Liver (tissue), 9 donors: ENCODE measurements around the gene NAE1. TPM values are rescaled to one million over a fixed set of nuclear protein-coding genes. Genes with fewer than 3 reads are reported as not detected.

ENCODE experiments used
- DNase-seq: peaks from one replicate; pipeline ENCODE4 v3.0.0-alpha.2; 2017; ENCODE audit warnings: low spot score
- H3K27ac ChIP-seq, 2 donors: one replicate each; pipeline ENCODE4 v1.7.0; 2013; ENCODE audit warnings: inconsistent platforms in 2 of 2, low read length in 2 of 2, control low read depth in 1 of 2, low read depth in 1 of 2, mild to moderate bottlenecking in 1 of 2
- H3K27me3 ChIP-seq, 4 donors: one replicate each; pipeline versions ENCODE4 v1.6.1 to v1.7.0; 2013; ENCODE audit warnings: low read length in 3 of 4, inconsistent platforms in 1 of 4, mild to moderate bottlenecking in 1 of 4, moderate library complexity in 1 of 4; ENCODE audit not compliant: control insufficient read depth in 4 of 4, insufficient read depth in 4 of 4
- H3K36me3 ChIP-seq, 4 donors: one replicate each; pipeline versions ENCODE4 v1.6.1 to v1.7.0; 2013; ENCODE audit warnings: low read length in 3 of 4, mild to moderate bottlenecking in 3 of 4, low read depth in 1 of 4, moderate library complexity in 1 of 4; ENCODE audit not compliant: control insufficient read depth in 4 of 4, insufficient read depth in 3 of 4
- H3K4me1 ChIP-seq, 4 donors: one replicate each; pipeline versions ENCODE4 v1.6.1 to v1.7.0; 2013; ENCODE audit warnings: low read length in 3 of 4, mild to moderate bottlenecking in 3 of 4, moderate library complexity in 1 of 4; ENCODE audit not compliant: control insufficient read depth in 4 of 4, insufficient read depth in 4 of 4
- H3K4me3 ChIP-seq, 3 donors: one replicate each; pipeline versions ENCODE4 v1.6.1 to v1.7.0; 2013; ENCODE audit warnings: low read length in 3 of 3, control low read depth in 1 of 3, low read depth in 1 of 3, mild to moderate bottlenecking in 1 of 3
- H3K9ac ChIP-seq, 2 donors: one replicate each; pipeline ENCODE4 v1.7.0; 2013; ENCODE audit warnings: low read length in 2 of 2, mild to moderate bottlenecking in 2 of 2, moderate library complexity in 2 of 2, control low read depth in 1 of 2, low read depth in 1 of 2
- H3K9me3 ChIP-seq, 4 donors: one replicate each; pipeline versions ENCODE4 v1.6.1 to v1.7.0; 2013; ENCODE audit warnings: low read length in 3 of 4; ENCODE audit not compliant: control insufficient read depth in 4 of 4
- EGR1 ChIP-seq, 2 donors: IDR thresholded peaks; 2 replicates each; pipeline ENCODE4 v1.6.1; 2016 to 2018; ENCODE audit warnings: antibody characterized with exemption in 2 of 2, low read depth in 2 of 2
- FOXA1 ChIP-seq: IDR thresholded peaks from 2 replicates; pipeline ENCODE4 v1.6.1; 2016; ENCODE audit warnings: antibody characterized with exemption
- FOXA2 ChIP-seq: IDR thresholded peaks from 2 replicates; pipeline ENCODE4 v1.6.1; 2016; ENCODE audit warnings: antibody characterized with exemption
- GABPA ChIP-seq, 2 donors: IDR thresholded peaks in 1 of 2; conservative IDR thresholded peaks in 1 of 2; 2 replicates each; pipeline ENCODE4 v1.6.1; 2016; ENCODE audit warnings: antibody characterized with exemption in 2 of 2, mild to moderate bottlenecking in 1 of 2, moderate library complexity in 1 of 2
- HNF4A ChIP-seq, 2 donors: conservative IDR thresholded peaks; 2 replicates each; pipeline ENCODE4 v1.6.1; 2016; ENCODE audit warnings: antibody characterized with exemption in 2 of 2, mild to moderate bottlenecking in 2 of 2
- HNF4G ChIP-seq: IDR thresholded peaks from 2 replicates; pipeline ENCODE4 v1.6.1; 2016; ENCODE audit warnings: antibody characterized with exemption
- JUND ChIP-seq, 2 donors: IDR thresholded peaks; 2 replicates each; pipeline ENCODE4 v1.6.1; 2016; ENCODE audit warnings: antibody characterized with exemption in 2 of 2
- RAD21 ChIP-seq, 2 donors: IDR thresholded peaks; 2 replicates each; pipeline ENCODE4 v1.6.1; 2016; ENCODE audit warnings: antibody characterized with exemption in 2 of 2, mild to moderate bottlenecking in 2 of 2
- RXRA ChIP-seq, 2 donors: IDR thresholded peaks; 2 replicates each; pipeline ENCODE4 v1.6.1; 2017 to 2018; ENCODE audit warnings: antibody characterized with exemption in 2 of 2, mild to moderate bottlenecking in 1 of 2
- SP1 ChIP-seq: IDR thresholded peaks from 2 replicates; pipeline ENCODE4 v1.6.1; 2018; ENCODE audit warnings: antibody characterized with exemption, mild to moderate bottlenecking
- TAF1 ChIP-seq: conservative IDR thresholded peaks from 2 replicates; pipeline ENCODE4 v1.6.1; 2016; ENCODE audit warnings: antibody characterized with exemption, mild to moderate bottlenecking
- YY1 ChIP-seq: IDR thresholded peaks from 2 replicates; pipeline ENCODE4 v1.6.1; 2016; ENCODE audit warnings: antibody characterized with exemption, mild to moderate bottlenecking
- WGBS: extraction: QIAGEN DNeasy Blood & Tissue Kit; methylation state at CpG from one replicate; pipeline ENCODE4 v1.1.7; 2013; 5-methylcytosine and 5-hydroxymethylcytosine counted together
- polyA plus RNA-seq, 2 donors: library from polyadenylated mRNA; stranded (reverse) in 1 of 2; unstranded in 1 of 2; fragments of 200-250 nt in 1 of 2; fragments of >200 nt in 1 of 2; fragmentation: Nextera tagmentation in 1 of 2; extraction: Ambion mirVana in 1 of 2; gene quantifications; one replicate each; pipeline versions ENCODE4 v1.2.1 to v1.2.3, GENCODE V29; 2013 to 2015
- total RNA-seq, 2 donors: library from RNA; depleted of rRNA; stranded (reverse); fragments of >200 nt; gene quantifications; one replicate each; pipeline ENCODE4 v1.2.3, GENCODE V29; 2014
- TF ChIP-seq, protein P1 (sequence below): IDR thresholded peaks from 2 replicates; pipeline ENCODE4 v1.6.1; 2016; ENCODE audit warnings: antibody characterized with exemption
- TF ChIP-seq, protein P2 (sequence below): fragments of 150-350 bp; IDR thresholded peaks from 2 replicates; pipeline ENCODE4 v1.5.1; 2017; ENCODE audit warnings: improper control_type of control experiment, low read depth, low read length; ENCODE audit not compliant: missing input control
- TF ChIP-seq, protein P3 (sequence below): IDR thresholded peaks from 2 replicates; pipeline ENCODE4 v1.6.1; 2016; ENCODE audit warnings: antibody characterized with exemption
- TF ChIP-seq, protein P4 (sequence below): IDR thresholded peaks from 2 replicates; pipeline ENCODE4 v1.6.1; 2016; ENCODE audit warnings: antibody characterized with exemption
- donor health status: healthy.
- donor health status: healthy.
- donor health status: healthy.
- donor health status: healthy.
- donor health status: healthy.

NAE1 gene
- total and polyA plus RNA-seq, 4 donors, result 12.3 to 26.4 (median 23.9) TPM

DNA sequence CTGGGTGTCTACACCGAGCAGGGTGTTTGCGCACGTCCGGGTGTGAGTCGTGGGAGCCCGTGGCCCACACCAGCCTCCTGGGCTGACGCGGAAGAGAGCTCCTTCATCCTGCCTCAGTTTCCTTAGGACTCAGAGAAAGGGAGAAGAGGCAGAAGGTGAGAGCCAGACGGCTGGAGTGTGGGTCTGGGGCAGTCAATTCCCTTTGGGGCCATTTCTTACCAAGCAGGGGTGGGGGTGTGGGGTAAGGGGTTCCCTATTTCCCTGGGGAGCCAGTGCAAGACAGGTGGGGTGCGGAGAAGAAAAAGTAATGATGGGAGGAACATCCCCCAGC, 14.3 kb upstream of the NAE1 start:
- Histone ChIP-seq H3K27me3 (peaks cover 2 to 5% (median 4%) of the 10 kb centered on the region in 4 donors), H3K36me3 (no peaks in the 10 kb centered on the region), H3K9me3 (no peaks in the 10 kb centered on the region), H3K4me1 (peaks cover 5 to 9% (median 8%) of the 10 kb centered on the region in 4 donors), H3K27ac (no peak overlapping the region), H3K9ac (no peak overlapping the region), H3K4me3 (peak overlapping the region in 2 of 3 donors; percentile 6 to 45)
- no peak for DNase-seq
- TF ChIP-seq, protein P1, sequence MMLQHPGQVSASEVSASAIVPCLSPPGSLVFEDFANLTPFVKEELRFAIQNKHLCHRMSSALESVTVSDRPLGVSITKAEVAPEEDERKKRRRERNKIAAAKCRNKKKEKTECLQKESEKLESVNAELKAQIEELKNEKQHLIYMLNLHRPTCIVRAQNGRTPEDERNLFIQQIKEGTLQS, result no peak
- TF ChIP-seq EGR1 (IDR thresholded peaks at IDR 0.05; ENCODE audit: low read depth in 2 of 2), result no peak
- TF ChIP-seq RXRA (IDR thresholded peaks at IDR 0.05), result no peak
- TF ChIP-seq, protein P2, sequence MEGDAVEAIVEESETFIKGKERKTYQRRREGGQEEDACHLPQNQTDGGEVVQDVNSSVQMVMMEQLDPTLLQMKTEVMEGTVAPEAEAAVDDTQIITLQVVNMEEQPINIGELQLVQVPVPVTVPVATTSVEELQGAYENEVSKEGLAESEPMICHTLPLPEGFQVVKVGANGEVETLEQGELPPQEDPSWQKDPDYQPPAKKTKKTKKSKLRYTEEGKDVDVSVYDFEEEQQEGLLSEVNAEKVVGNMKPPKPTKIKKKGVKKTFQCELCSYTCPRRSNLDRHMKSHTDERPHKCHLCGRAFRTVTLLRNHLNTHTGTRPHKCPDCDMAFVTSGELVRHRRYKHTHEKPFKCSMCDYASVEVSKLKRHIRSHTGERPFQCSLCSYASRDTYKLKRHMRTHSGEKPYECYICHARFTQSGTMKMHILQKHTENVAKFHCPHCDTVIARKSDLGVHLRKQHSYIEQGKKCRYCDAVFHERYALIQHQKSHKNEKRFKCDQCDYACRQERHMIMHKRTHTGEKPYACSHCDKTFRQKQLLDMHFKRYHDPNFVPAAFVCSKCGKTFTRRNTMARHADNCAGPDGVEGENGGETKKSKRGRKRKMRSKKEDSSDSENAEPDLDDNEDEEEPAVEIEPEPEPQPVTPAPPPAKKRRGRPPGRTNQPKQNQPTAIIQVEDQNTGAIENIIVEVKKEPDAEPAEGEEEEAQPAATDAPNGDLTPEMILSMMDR, result no peak
- TF ChIP-seq HNF4A (conservative IDR thresholded peaks at IDR 0.05), result no peak
- no peak for TF ChIP-seq GABPA (IDR thresholded peaks at IDR 0.05 in 1 of 2, conservative IDR thresholded peaks at IDR 0.05 in 1 of 2)
- TF ChIP-seq TAF1, result no peak
- TF ChIP-seq, protein P3, sequence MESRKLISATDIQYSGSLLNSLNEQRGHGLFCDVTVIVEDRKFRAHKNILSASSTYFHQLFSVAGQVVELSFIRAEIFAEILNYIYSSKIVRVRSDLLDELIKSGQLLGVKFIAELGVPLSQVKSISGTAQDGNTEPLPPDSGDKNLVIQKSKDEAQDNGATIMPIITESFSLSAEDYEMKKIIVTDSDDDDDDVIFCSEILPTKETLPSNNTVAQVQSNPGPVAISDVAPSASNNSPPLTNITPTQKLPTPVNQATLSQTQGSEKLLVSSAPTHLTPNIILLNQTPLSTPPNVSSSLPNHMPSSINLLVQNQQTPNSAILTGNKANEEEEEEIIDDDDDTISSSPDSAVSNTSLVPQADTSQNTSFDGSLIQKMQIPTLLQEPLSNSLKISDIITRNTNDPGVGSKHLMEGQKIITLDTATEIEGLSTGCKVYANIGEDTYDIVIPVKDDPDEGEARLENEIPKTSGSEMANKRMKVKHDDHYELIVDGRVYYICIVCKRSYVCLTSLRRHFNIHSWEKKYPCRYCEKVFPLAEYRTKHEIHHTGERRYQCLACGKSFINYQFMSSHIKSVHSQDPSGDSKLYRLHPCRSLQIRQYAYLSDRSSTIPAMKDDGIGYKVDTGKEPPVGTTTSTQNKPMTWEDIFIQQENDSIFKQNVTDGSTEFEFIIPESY, result no peak
- TF ChIP-seq, protein P4, sequence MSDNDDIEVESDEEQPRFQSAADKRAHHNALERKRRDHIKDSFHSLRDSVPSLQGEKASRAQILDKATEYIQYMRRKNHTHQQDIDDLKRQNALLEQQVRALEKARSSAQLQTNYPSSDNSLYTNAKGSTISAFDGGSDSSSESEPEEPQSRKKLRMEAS, result no peak
- 15% methylated on average over 10 of the region's 10 CpGs for WGBS

DNA sequence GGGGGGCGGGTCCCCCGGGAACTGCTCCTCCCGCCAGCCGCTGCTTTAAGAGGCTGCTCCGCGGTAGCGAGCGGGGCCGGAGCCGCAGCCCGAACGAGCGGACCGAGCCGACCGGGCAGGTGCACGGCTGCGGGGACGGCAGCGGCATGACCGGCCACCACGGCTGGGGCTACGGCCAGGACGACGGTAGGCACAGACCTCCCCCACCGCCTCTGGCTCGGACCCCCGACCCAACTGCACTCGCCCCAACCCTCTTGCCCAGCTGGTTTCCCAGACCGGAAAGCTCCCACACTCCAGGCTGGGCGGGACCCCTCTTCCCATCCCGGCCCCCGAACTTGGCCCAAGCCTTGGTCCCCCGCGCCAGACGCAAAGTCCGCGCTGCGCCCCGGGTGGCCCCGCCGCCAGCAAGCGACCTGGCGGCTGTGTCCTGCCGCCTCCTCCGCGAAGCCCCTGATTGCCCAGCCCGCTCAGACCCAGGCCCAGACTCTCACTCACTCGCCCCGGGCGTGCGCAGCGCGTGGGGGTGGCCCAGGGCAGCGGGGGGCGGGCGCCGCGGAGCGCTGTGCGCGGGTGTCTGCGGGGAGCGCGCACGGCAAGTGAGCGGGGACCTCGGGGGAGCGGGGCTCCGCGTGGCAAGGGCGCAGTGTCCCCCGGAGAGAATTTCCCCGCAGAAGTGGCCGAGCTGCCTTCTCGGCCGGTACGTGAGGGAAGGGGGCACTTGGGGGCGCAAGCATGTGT, 13.7 kb upstream of the NAE1 start, which contains the start of gene CA7:
CA7 (plus strand) TSS at position 73 of the 738 bp plus-strand sequence; CDS start at position 147, 74 bp downstream.
- no peak for TF ChIP-seq RXRA (IDR thresholded peaks at IDR 0.05)
- TF ChIP-seq, protein P4, result no peak
- TF ChIP-seq, protein P1, result no peak
- H3K36me3 ChIP-seq, result no peaks in the 10 kb centered on the region
- peaks cover 5 to 9% (median 8%) of the 10 kb centered on the region in 4 donors for H3K4me1 ChIP-seq
- H3K27me3 ChIP-seq, result peaks cover 2 to 5% (median 4%) of the 10 kb centered on the region in 4 donors
- DNase-seq, result no peak
- no peaks in the 10 kb centered on the region for H3K9me3 ChIP-seq
- no peak within 1 kb of the TSS for H3K9ac ChIP-seq
- peak within 1 kb of the TSS in 2 of 3 donors; percentile 6 to 45 for H3K4me3 ChIP-seq
- 5% methylated on average over 79 of the region's 79 CpGs for WGBS
- H3K27ac ChIP-seq, result no peak within 1 kb of the TSS

DNA sequence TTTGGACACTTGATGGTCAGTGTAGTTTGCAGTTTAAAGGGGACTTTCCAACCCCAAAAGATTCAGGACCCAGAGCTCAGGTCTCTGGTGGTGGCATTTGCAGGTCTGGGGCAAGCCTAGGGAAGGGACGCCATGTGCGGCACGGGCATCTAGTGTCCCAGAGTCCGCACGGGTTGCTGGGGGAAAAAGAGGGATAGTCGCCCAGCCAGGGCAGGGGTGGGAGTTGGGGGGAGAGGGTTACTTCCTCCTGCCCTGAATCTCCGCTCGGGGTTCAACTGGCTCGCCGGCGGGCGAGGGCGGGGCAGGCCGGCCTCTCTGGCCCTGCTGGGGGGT, 13.2 kb upstream of the NAE1 start:
- peaks cover 5 to 9% (median 8%) of the 10 kb centered on the region in 4 donors for H3K4me1 ChIP-seq
- H3K36me3 ChIP-seq, result no peaks in the 10 kb centered on the region
- H3K9ac ChIP-seq, result no peak overlapping the region
- H3K27ac ChIP-seq, result no peak overlapping the region
- H3K9me3 ChIP-seq, result no peaks in the 10 kb centered on the region
- peaks cover 2 to 5% (median 4%) of the 10 kb centered on the region in 4 donors for H3K27me3 ChIP-seq
- H3K4me3 ChIP-seq, result peak overlapping the region in 1 of 3 donors; percentile 45
- 35% methylated on average over 14 of the region's 14 CpGs for WGBS
- no peak for DNase-seq
- TF ChIP-seq, protein P3, result no peak
- TF ChIP-seq HNF4A (conservative IDR thresholded peaks at IDR 0.05), result no peak
- no peak for TF ChIP-seq RAD21 (IDR thresholded peaks at IDR 0.05)
- no peak for TF ChIP-seq TAF1
- no peak for TF ChIP-seq SP1
- TF ChIP-seq, protein P4, result no peak
- TF ChIP-seq RXRA (IDR thresholded peaks at IDR 0.05), result no peak
- no peak for TF ChIP-seq HNF4G
- TF ChIP-seq JUND (IDR thresholded peaks at IDR 0.05), result no peak
- TF ChIP-seq, protein P2, result no peak
- no peak for TF ChIP-seq FOXA1
- TF ChIP-seq FOXA2, result no peak
- TF ChIP-seq YY1, result no peak
